NT2/D1 (cell line): ENCODE measurements around the gene COG2.

Experiments
- DNase-seq: peaks from one replicate; pipeline ENCODE4 v3.0.0-alpha.2; 2011; ENCODE audit warnings: low read depth, low spot score
- H3K27me3 ChIP-seq: 2 replicates; pipeline ENCODE4 v1.6.0; 2011; ENCODE audit warnings: mild to moderate bottlenecking; ENCODE audit not compliant: insufficient read length, insufficient read depth
- H3K36me3 ChIP-seq: 2 replicates; pipeline ENCODE4 v1.6.1; 2011; ENCODE audit warnings: mild to moderate bottlenecking, low read length, mixed read lengths; ENCODE audit not compliant: insufficient read depth, insufficient read length
- H3K4me1 ChIP-seq: 2 replicates; pipeline ENCODE4 v1.5.1; 2011; ENCODE audit not compliant: insufficient read depth, insufficient read length
- H3K4me3 ChIP-seq: 2 replicates; pipeline ENCODE4 v1.5.1; 2011; ENCODE audit warnings: low read depth; ENCODE audit not compliant: insufficient read length
- H3K9ac ChIP-seq: 2 replicates; pipeline ENCODE4 v1.6.0; 2011; ENCODE audit warnings: low read depth; ENCODE audit not compliant: insufficient read length
- H3K9me3 ChIP-seq: 2 replicates; pipeline ENCODE4 v1.5.1; 2011; ENCODE audit warnings: mild to moderate bottlenecking, low read length; ENCODE audit not compliant: insufficient read depth
- SUZ12 ChIP-seq: IDR thresholded peaks from 2 replicates; pipeline ENCODE4 v1.6.1; 2011; ENCODE audit not compliant: insufficient read length, insufficient read depth; ENCODE audit errors: extremely low read depth
- YY1 ChIP-seq: IDR thresholded peaks from 2 replicates; pipeline ENCODE4 v1.6.1; 2011; ENCODE audit not compliant: insufficient read length, insufficient read depth
- ZNF274 ChIP-seq: IDR thresholded peaks from 2 replicates; pipeline ENCODE4 v1.6.1; 2011; ENCODE audit warnings: mild to moderate bottlenecking, low read depth, low read length

Gene COG2

DNA sequence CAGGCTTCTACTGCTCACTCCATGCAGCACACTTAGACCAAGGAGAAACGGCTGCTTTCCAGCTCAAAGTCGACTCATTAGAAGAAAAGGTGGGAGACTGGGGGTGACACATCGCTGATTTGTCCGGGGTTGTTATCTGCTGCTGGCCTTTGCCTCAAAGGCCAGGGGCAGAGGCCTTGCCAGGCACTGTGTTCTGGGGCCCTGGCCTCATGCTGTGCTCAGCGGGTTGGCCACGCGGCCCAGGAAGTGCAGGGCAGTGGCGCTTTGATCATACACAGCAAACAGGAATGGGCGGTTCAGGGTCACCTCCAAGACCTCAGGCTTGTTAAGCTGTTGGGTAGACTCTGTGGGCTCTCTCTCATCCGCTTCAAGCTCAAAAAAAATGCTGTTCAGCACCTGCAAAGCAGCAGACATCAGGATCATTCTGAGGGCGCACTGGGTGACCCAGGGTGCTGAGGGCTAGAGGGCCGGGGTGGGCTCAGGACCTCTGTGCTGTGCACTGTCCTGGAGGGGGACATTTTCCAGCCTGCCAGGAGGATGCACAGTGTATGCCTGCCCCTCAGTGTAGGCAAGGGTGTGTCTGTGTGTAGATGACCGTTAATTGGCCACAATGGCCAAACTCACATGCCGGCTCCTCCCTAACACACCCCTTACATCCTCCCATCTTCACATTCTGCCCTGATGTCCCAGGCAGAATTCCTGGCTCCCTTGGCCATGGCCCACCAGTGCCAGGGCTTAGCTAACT lies 60.8 kb downstream of the COG2 start:
- H3K9me3 ChIP-seq = no peaks in the 10 kb centered on the region
- H3K27me3 ChIP-seq = no peaks in the 10 kb centered on the region
- no peak overlapping the region for H3K9ac ChIP-seq
- H3K36me3 ChIP-seq = no peaks in the 10 kb centered on the region
- no peak for TF ChIP-seq SUZ12
- TF ChIP-seq YY1 = no peak
- no peak for TF ChIP-seq ZNF274
- no peak overlapping the region for H3K4me3 ChIP-seq
- no peaks in the 10 kb centered on the region for H3K4me1 ChIP-seq
- DNase-seq = no peak

DNA sequence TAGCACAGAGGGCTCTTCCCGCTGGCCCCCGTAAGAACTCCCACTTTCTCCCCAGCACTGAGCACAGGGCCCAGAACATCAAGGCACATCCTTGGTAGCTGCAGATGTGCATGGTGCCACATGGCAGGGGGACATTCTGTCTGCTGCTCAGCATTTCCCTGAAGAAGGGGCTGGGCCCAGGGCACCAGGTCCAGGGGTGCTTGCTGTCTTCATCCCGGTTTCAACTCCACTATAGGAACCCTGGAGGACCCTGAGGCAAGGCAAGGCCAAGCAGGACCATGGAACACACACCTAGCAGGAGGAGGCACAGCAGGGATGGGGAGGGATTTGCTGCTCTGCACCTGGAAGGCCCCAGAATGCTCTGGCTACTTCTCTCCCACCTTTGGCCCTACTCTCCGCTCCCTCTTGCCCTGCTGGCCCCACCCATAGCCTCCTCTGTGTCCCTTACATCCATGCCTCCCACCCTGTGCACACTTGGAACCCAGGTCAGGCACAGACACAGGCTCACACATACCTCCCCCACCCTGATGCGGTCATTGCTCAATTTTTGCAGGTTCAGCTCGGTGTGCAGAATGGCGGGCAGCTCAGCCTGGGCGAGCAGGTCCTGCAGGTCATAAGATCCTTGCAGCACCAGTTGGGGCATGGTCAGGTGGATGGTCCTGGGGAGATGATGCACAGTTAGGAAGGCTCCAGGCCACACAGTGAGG lies 61.6 kb downstream of the COG2 start:
- H3K4me3 ChIP-seq = no peak overlapping the region
- no peaks in the 10 kb centered on the region for H3K9me3 ChIP-seq
- no peak for DNase-seq
- no peaks in the 10 kb centered on the region for H3K27me3 ChIP-seq
- H3K9ac ChIP-seq = no peak overlapping the region
- H3K4me1 ChIP-seq = no peaks in the 10 kb centered on the region
- H3K36me3 ChIP-seq = no peaks in the 10 kb centered on the region
- TF ChIP-seq YY1 (no peak), ZNF274 (no peak), SUZ12 (no peak)

DNA sequence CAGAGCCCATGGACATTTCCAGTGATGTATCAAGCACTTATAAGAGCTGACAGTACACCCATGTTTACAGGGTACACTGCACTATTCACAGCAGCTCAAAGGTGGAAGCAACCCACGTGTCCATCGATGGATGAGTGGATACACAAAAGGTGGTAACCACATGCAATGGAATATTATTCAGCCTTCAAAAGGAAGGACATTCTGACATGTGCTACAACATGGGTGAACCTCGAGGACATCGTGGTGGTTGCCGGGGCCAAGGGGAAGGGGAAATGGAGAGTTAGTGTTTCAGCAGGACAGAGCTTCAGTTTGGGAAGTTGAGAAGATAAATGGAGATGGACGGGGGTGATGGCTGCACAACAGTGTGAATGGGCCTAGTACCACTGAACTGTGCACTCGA lies 62.5 kb downstream of the COG2 start:
- no peak overlapping the region for H3K4me3 ChIP-seq
- no peaks in the 10 kb centered on the region for H3K27me3 ChIP-seq
- no peak overlapping the region for H3K9ac ChIP-seq
- H3K4me1 ChIP-seq = no peaks in the 10 kb centered on the region
- TF ChIP-seq SUZ12 (no peak), ZNF274 (no peak), YY1 (no peak)
- no peaks in the 10 kb centered on the region for H3K36me3 ChIP-seq
- no peaks in the 10 kb centered on the region for H3K9me3 ChIP-seq
- DNase-seq = no peak

DNA sequence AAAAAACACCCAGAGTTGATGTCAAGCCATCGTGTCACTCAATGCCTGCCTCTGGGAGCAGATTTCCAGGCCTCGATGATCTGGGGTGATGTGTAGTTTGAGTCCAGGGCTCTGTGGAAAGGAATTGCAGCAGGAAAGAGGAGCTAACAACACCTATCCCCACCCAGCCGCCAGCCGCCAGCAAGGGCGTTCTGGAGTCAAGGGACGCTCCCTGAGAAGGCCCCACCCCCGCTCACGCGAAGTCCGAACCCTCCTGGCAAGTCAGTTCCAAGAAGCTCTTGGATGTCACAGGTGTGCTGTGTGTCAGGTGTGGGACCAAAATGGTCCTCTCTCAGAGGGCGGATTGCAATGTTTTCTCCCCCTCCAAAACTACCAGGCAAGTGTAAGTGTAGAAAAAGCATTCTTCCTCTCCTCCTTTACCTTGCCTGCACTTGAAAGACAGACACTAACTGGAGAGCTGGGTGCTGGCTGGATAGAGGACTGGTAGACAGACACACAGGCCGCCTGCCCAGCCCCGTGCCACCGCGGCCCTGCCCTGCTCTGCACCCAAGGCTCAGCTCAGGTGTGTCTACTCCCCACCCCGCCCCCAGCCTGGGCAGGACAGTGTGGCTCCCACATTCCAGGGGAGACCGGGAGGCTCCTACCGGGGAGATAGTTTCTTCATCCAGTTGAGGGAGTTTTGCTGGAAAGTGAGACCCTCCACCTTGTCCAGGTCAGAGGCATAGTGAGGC lies 63.2 kb downstream of the COG2 start:
- DNase-seq = no peak
- H3K4me3 ChIP-seq = no peak overlapping the region
- no peaks in the 10 kb centered on the region for H3K9me3 ChIP-seq
- no peak overlapping the region for H3K9ac ChIP-seq
- no peak for TF ChIP-seq SUZ12
- TF ChIP-seq ZNF274 = no peak
- no peak for TF ChIP-seq YY1
- H3K27me3 ChIP-seq = no peaks in the 10 kb centered on the region
- no peaks in the 10 kb centered on the region for H3K36me3 ChIP-seq
- H3K4me1 ChIP-seq = no peaks in the 10 kb centered on the region

DNA sequence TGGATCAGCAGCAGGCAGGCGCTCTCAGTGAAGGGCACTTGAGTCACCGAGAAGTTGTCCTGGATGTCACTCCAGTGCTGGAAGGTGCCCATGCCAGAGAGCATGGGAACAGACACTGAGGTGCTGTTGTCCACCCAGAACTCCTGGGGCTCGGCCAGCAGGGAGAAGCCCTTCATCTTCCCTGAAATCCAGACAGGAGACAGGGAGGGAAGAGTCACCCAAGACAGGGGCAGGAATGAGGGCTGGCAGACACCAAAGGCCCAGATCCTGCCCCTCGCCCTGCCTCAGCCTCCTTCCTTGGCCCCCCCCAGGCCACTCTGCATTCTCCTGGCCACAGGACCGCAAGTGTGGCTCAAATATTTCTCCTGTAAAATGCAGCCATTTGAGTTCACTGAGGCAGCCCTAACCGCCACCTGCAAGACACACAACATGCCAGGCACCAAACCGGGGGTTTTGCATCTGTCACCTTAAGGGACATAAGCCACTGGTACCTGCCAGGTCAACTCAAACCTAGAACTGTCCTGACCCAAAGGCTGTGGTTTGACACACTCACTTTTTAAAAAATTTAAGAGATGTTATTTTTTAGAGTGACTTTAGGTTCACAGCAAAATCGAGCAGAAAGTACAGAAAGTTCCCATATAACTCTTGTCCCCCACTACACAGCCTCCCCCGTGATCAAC lies 63.9 kb downstream of the COG2 start:
- no peak for TF ChIP-seq YY1
- TF ChIP-seq SUZ12 = no peak
- no peak for TF ChIP-seq ZNF274
- DNase-seq = no peak
- H3K36me3 ChIP-seq = no peaks in the 10 kb centered on the region
- H3K9me3 ChIP-seq = no peaks in the 10 kb centered on the region
- no peaks in the 10 kb centered on the region for H3K4me1 ChIP-seq
- no peak overlapping the region for H3K4me3 ChIP-seq
- no peak overlapping the region for H3K9ac ChIP-seq
- no peaks in the 10 kb centered on the region for H3K27me3 ChIP-seq

DNA sequence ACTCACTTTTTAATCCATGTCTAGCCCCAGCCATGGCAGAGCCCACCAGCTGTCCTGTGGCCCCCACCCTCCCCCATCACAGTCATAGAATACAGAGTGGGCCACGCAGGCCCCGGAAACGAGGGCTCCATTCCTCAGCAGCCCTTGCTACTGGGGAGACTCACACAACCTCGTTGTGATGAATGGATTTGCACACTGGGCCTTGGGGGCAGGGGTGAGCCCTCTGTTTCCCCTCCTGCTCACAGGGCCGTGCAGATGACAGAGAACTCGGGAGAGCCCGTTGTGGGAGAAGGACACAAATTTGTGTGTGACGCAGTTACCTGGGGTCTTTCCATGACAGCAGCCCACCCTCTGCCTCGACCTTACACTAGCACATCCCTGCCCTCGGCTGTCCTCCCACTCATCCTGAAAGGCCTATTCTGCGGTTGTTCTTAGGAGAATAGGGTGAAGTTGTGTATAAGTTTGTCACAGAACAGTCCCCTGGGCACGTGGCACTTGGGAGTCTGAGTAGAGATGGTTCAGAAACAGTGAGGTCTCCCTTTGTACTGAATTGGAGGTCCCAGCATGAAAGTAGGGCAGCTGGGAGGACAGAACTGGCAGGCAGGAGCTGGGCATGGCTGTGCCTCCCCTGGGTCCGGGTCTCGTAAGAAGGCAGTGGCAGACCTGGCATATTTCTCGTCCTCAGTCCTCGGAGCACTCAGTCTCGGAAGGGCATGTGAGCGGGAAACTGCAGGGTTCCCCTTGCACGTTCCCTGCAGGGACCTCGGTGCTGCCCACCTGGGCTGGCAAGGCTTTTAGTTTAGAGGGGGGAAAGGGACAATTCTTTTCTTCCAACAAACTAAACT lies 64.8 kb downstream of the COG2 start:
- Histone ChIP-seq H3K9me3 (no peaks in the 10 kb centered on the region), H3K27me3 (no peaks in the 10 kb centered on the region), H3K36me3 (no peaks in the 10 kb centered on the region), H3K4me3 (no peak overlapping the region), H3K4me1 (no peaks in the 10 kb centered on the region), H3K9ac (no peak overlapping the region)
- no peak for DNase-seq
- TF ChIP-seq YY1 (no peak), ZNF274 (no peak), SUZ12 (no peak)
